Measurements from ENCODE around the gene MUC4.
"Not testable (repeated sequence)": the region's sequence is repeated elsewhere in the genome, so short reads cannot be mapped to it uniquely, and the experiment has no call there.

The MUC4 gene

DNA sequence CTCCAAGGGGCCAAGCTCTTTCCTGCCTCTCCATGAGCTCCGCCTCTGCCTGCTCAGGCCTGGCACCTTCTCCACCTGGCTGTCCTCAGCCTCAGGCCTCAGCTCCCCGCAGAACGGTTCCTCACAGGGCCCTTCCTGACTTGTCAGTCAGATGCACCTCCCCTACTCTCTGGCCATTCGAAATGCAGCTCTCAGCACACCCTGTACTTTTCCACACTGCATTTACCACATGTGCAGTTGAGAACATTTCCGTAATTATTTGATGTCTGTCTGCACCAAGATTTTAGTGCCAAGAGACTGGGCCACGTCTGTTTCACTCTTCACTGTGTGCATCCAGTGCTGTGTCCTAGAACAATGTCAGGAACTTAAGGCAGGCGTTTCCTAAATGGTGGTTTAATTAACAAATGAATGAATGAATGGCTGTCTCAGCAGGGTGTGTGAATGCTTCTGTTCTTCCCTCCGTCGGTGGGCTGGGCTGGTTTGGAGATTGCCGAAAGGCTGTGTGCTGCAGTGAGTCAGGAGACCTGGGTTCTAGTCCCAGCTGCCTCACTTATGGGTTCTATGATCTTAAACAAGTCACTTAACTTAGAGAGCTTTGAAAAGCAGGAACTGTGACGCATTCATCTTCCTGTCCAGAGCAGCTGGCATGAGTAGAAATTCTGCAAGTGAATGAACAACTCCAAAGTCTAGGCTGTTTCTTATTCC, 5.4 kb downstream of the MUC4 start:
- Histone ChIP-seq H3K36me3 (ENCODE audit: insufficient read depth, low read length) (no peaks in the 10 kb centered on the region), H2AFZ (ENCODE audit: low read length) (no peak overlapping the region), H3K27me3 (ENCODE audit: insufficient read depth, low read length) (peaks cover 16% of the 10 kb centered on the region; the same call in 1 of the 2 replicates), H3K9ac (ENCODE audit: low read length) (no peak overlapping the region), H3F3A (ENCODE audit: insufficient read depth, low read length) (no peaks in the 10 kb centered on the region), H3K4me1 (ENCODE audit: insufficient read depth, low read length, severe bottlenecking) (peaks cover 13% of the 10 kb centered on the region), H3K4me3 (ENCODE audit: low read depth, low read length, poor library complexity, severe bottlenecking) (no peak overlapping the region), H3K27ac (ENCODE audit: low read depth, low read length, poor library complexity, severe bottlenecking) (no peak overlapping the region), H3K4me2 (ENCODE audit: low read length) (no peak overlapping the region), H3K79me2 (ENCODE audit: insufficient read depth, low read length) (no peaks in the 10 kb centered on the region), H3K9me3 (ENCODE audit: low read length) (no peaks in the 10 kb centered on the region), H3K9me2 (ENCODE audit: low read depth, low read length) (no peaks in the 10 kb centered on the region), H4K20me1 (ENCODE audit: insufficient read depth, low read length) (no peaks in the 10 kb centered on the region)
- TF ChIP-seq, protein P1, sequence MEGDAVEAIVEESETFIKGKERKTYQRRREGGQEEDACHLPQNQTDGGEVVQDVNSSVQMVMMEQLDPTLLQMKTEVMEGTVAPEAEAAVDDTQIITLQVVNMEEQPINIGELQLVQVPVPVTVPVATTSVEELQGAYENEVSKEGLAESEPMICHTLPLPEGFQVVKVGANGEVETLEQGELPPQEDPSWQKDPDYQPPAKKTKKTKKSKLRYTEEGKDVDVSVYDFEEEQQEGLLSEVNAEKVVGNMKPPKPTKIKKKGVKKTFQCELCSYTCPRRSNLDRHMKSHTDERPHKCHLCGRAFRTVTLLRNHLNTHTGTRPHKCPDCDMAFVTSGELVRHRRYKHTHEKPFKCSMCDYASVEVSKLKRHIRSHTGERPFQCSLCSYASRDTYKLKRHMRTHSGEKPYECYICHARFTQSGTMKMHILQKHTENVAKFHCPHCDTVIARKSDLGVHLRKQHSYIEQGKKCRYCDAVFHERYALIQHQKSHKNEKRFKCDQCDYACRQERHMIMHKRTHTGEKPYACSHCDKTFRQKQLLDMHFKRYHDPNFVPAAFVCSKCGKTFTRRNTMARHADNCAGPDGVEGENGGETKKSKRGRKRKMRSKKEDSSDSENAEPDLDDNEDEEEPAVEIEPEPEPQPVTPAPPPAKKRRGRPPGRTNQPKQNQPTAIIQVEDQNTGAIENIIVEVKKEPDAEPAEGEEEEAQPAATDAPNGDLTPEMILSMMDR (IDR thresholded peaks at IDR 0.05; ENCODE audit: low read length), result no peak
- no peak for TF ChIP-seq EZH2 (IDR thresholded peaks at IDR 0.05; ENCODE audit: borderline replicate concordance, low read length)

DNA sequence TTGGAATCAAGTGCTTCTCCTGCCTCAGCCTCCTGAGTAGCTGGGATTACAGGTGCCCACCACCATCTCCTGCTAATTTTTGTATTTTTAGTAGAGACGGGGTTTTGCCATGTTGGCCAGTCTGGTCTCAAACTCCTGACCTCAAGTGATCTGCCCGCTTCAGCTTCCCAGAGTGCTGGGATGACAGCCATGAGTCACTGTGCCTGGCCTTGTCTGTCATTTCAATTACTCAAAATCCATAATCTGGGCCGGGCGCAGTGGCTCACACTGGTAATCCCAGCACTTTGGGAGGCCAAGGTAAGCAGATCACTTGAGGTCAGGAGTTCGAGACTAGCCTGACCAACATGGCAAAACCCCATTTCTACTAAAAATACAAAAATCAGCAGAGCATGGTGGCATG, 6.1 kb downstream of the MUC4 start:
- not testable (repeated sequence) for H3K9me2 ChIP-seq (ENCODE audit: low read depth, low read length); H3K79me2 ChIP-seq (ENCODE audit: insufficient read depth, low read length); H3K27ac ChIP-seq (ENCODE audit: low read depth, low read length, poor library complexity, severe bottlenecking); H3K36me3 ChIP-seq (ENCODE audit: insufficient read depth, low read length); H3K9ac ChIP-seq (ENCODE audit: low read length); H3K4me3 ChIP-seq (ENCODE audit: low read depth, low read length, poor library complexity, severe bottlenecking); H4K20me1 ChIP-seq (ENCODE audit: insufficient read depth, low read length); H3F3A ChIP-seq (ENCODE audit: insufficient read depth, low read length); H3K9me3 ChIP-seq (ENCODE audit: low read length); H2AFZ ChIP-seq (ENCODE audit: low read length); H3K4me2 ChIP-seq (ENCODE audit: low read length)
- Histone ChIP-seq H3K4me1 (ENCODE audit: insufficient read depth, low read length, severe bottlenecking) (peaks cover 13% of the 10 kb centered on the region), H3K27me3 (ENCODE audit: insufficient read depth, low read length) (peaks cover 19% of the 10 kb centered on the region; the same call in 1 of the 2 replicates)

DNA sequence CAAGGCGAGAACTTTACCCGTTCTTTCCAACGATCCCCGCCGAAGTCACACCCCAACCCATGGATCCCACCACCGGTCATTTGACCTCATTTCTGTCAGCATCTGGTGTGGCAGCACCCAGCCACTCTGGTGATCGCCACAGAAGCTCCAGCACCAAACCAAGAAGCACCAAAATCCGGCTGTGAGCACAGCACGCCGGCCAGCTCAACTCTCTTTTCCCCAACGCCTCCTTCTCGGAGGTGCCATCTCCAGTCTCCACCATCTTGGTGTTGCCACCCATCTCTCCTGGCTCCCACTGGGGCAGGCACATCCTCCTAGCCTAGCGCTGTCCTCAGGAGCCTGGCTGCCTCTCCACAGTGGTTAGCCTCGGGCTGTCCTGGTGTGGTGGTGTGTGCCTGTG, 6.5 kb downstream of the MUC4 start:
- Histone ChIP-seq H3K9ac (ENCODE audit: low read length) (no peak overlapping the region), H3K4me1 (ENCODE audit: insufficient read depth, low read length, severe bottlenecking) (peaks cover 13% of the 10 kb centered on the region), H4K20me1 (ENCODE audit: insufficient read depth, low read length) (no peaks in the 10 kb centered on the region), H3K79me2 (ENCODE audit: insufficient read depth, low read length) (no peaks in the 10 kb centered on the region), H3F3A (ENCODE audit: insufficient read depth, low read length) (no peaks in the 10 kb centered on the region), H3K9me2 (ENCODE audit: low read depth, low read length) (no peaks in the 10 kb centered on the region), H3K9me3 (ENCODE audit: low read length) (no peaks in the 10 kb centered on the region), H2AFZ (ENCODE audit: low read length) (no peak overlapping the region), H3K4me2 (ENCODE audit: low read length) (no peak overlapping the region), H3K27ac (ENCODE audit: low read depth, low read length, poor library complexity, severe bottlenecking) (no peak overlapping the region), H3K36me3 (ENCODE audit: insufficient read depth, low read length) (no peaks in the 10 kb centered on the region), H3K4me3 (ENCODE audit: low read depth, low read length, poor library complexity, severe bottlenecking) (no peak overlapping the region), H3K27me3 (ENCODE audit: insufficient read depth, low read length) (peaks cover 19% of the 10 kb centered on the region; the same call in 1 of the 2 replicates)
- TF ChIP-seq EZH2 (IDR thresholded peaks at IDR 0.05; ENCODE audit: borderline replicate concordance, low read length), result no peak
- TF ChIP-seq, protein P1 (IDR thresholded peaks at IDR 0.05; ENCODE audit: low read length), result no peak

Measured in OCI-LY1 (cell line).